Effector CD4-positive, alpha-beta T cell (primary cell): Measurements from ENCODE around the gene CCHCR1.

Experiments used
- DNase-seq: peaks from one replicate; pipeline ENCODE4 v3.0.0-alpha.2; 2020

The CCHCR1 gene

GRCh38 chr6:31126396-31127175, 31.0 kb downstream of the CCHCR1 start:
- DNase-seq, result no peak

- DNase-seq, result no peak
These were observed 31.8 kb downstream of the CCHCR1 start for GRCh38 chr6:31125586-31126363.

- DNase-seq, result no peak
These were observed 32.4 kb downstream of the CCHCR1 start for GRCh38 chr6:31125162-31125561.

- no peak for DNase-seq
These were observed 34.6 kb downstream of the CCHCR1 start for GRCh38 chr6:31122791-31123706.

- no peak for DNase-seq
These were observed 36.3 kb downstream of the CCHCR1 start for GRCh38 chr6:31121131-31121790.

GRCh38 chr6:31120151-31120915, 37.3 kb downstream of the CCHCR1 start, which contains the start of gene CDSN:
CDSN (minus strand) TSS chr6:31120446; CDS start chr6:31120419, 27 bp downstream.
- no peak for DNase-seq

GRCh38 chr6:31118178-31118577, 39.4 kb downstream of the CCHCR1 start:
- no peak for DNase-seq

GRCh38 chr6:31116661-31117385, 40.8 kb downstream of the CCHCR1 start:
- DNase-seq, result no peak

GRCh38 chr6:31115941-31116560, 41.6 kb downstream of the CCHCR1 start:
- DNase-seq, result no peak

- no peak for DNase-seq
These were observed 42.4 kb downstream of the CCHCR1 start for GRCh38 chr6:31114970-31115849.

- DNase-seq, result no peak
These were observed 43.1 kb downstream of the CCHCR1 start, which contains the start of gene PSORS1C1 for GRCh38 chr6:31114541-31114878. PSORS1C1 (plus strand) TSS chr6:31114800; CDS start chr6:31129633, 14,833 bp downstream.

- DNase-seq, result no peak
These were observed 43.6 kb downstream of the CCHCR1 start for GRCh38 chr6:31113861-31114540.

- no peak for DNase-seq
These were observed 45.1 kb downstream of the CCHCR1 start, which contains the start of gene C6orf15 for GRCh38 chr6:31112478-31112877. C6orf15 (minus strand) TSS chr6:31112575; CDS start chr6:31112555, 20 bp downstream.

GRCh38 chr6:31111712-31112111, 45.9 kb downstream of the CCHCR1 start:
- no peak for DNase-seq

GRCh38 chr6:31110825-31111582, 46.6 kb downstream of the CCHCR1 start:
- no peak for DNase-seq

- no peak for DNase-seq
These were observed 50.5 kb downstream of the CCHCR1 start for GRCh38 chr6:31107052-31107451.

- DNase-seq, result no peak
These were observed 54.5 kb downstream of the CCHCR1 start for GRCh38 chr6:31103136-31103535.

GRCh38 chr6:31098449-31098938, 59.1 kb downstream of the CCHCR1 start:
- DNase-seq, result no peak
